ENCODE results near the gene MSI2.

The MSI2 gene

GRCh38 chr17:57453841-57454425, 197.6 kb downstream of the MSI2 start:
- no peak overlapping the region for H3K27ac ChIP-seq (ENCODE audit: low read depth, low read length)
- no peaks in the 10 kb centered on the region for H3K9me3 ChIP-seq (ENCODE audit: control insufficient read depth, insufficient read depth, low read length)
- no peak overlapping the region for H3K4me3 ChIP-seq (ENCODE audit: low read length)
- H3K9me2 ChIP-seq (replicated peaks; ENCODE audit: control insufficient read depth, low read length) = no peaks in the 10 kb centered on the region
- H3F3A ChIP-seq (ENCODE audit: control insufficient read depth, insufficient read depth) = 0 out of 2 replicates have a peak, but pooled peaks cover 3% of the 10 kb centered on the region
- no peaks in the 10 kb centered on the region for H4K20me1 ChIP-seq (ENCODE audit: control insufficient read depth, insufficient read depth, low read depth, low read length)
- peaks cover 4% of the 10 kb centered on the region for H3K79me2 ChIP-seq (ENCODE audit: control insufficient read depth, low read length)
- peaks cover 6% of the 10 kb centered on the region; the same call in 1 of the 2 replicates for H3K36me3 ChIP-seq (ENCODE audit: control insufficient read depth, low read length)
- TF ChIP-seq CTCF (IDR thresholded peaks at IDR 0.05; ENCODE audit: low read depth, low read length, poor library complexity, severe bottlenecking) (no peak), EZH2phosphoT487 (IDR thresholded peaks at IDR 0.05; ENCODE audit: borderline replicate concordance, low read length) (no peak)
- H3K4me2 ChIP-seq (ENCODE audit: low read length) = no peak overlapping the region
- no peaks in the 10 kb centered on the region for H3K27me3 ChIP-seq (ENCODE audit: control insufficient read depth, low read length)
- H3K4me1 ChIP-seq (ENCODE audit: control insufficient read depth, low read length) = peaks cover 11% of the 10 kb centered on the region

GRCh38 chr17:57454729-57455062, 198.4 kb downstream of the MSI2 start:
- Histone ChIP-seq H3F3A (ENCODE audit: control insufficient read depth, insufficient read depth) (no peaks in the 10 kb centered on the region), H3K4me1 (ENCODE audit: control insufficient read depth, low read length) (peaks cover 16% of the 10 kb centered on the region), H3K27me3 (ENCODE audit: control insufficient read depth, low read length) (no peaks in the 10 kb centered on the region), H3K36me3 (ENCODE audit: control insufficient read depth, low read length) (peaks cover 6% of the 10 kb centered on the region; the same call in 1 of the 2 replicates), H3K4me3 (ENCODE audit: low read length) (no peak overlapping the region), H3K27ac (ENCODE audit: low read depth, low read length) (no peak overlapping the region), H3K79me2 (ENCODE audit: control insufficient read depth, low read length) (peaks cover 9% of the 10 kb centered on the region), H3K9me3 (ENCODE audit: control insufficient read depth, insufficient read depth, low read length) (no peaks in the 10 kb centered on the region), H4K20me1 (ENCODE audit: control insufficient read depth, insufficient read depth, low read depth, low read length) (no peaks in the 10 kb centered on the region), H3K9me2 (replicated peaks; ENCODE audit: control insufficient read depth, low read length) (no peaks in the 10 kb centered on the region), H3K4me2 (ENCODE audit: low read length) (no peak overlapping the region)
- no peak for TF ChIP-seq CTCF (IDR thresholded peaks at IDR 0.05; ENCODE audit: low read depth, low read length, poor library complexity, severe bottlenecking)
- TF ChIP-seq EZH2phosphoT487 (IDR thresholded peaks at IDR 0.05; ENCODE audit: borderline replicate concordance, low read length) = no peak

GRCh38 chr17:57455063-57455914, 199.0 kb downstream of the MSI2 start:
- H3K36me3 ChIP-seq (ENCODE audit: control insufficient read depth, low read length) = peaks cover 6% of the 10 kb centered on the region; the same call in 1 of the 2 replicates
- H3K27me3 ChIP-seq (ENCODE audit: control insufficient read depth, low read length) = no peaks in the 10 kb centered on the region
- no peaks in the 10 kb centered on the region for H3F3A ChIP-seq (ENCODE audit: control insufficient read depth, insufficient read depth)
- no peaks in the 10 kb centered on the region for H3K9me3 ChIP-seq (ENCODE audit: control insufficient read depth, insufficient read depth, low read length)
- no peaks in the 10 kb centered on the region for H4K20me1 ChIP-seq (ENCODE audit: control insufficient read depth, insufficient read depth, low read depth, low read length)
- no peak overlapping the region for H3K27ac ChIP-seq (ENCODE audit: low read depth, low read length)
- no peak for TF ChIP-seq CTCF (IDR thresholded peaks at IDR 0.05; ENCODE audit: low read depth, low read length, poor library complexity, severe bottlenecking)
- no peak for TF ChIP-seq EZH2phosphoT487 (IDR thresholded peaks at IDR 0.05; ENCODE audit: borderline replicate concordance, low read length)
- H3K4me2 ChIP-seq (ENCODE audit: low read length) = no peak overlapping the region
- H3K79me2 ChIP-seq (ENCODE audit: control insufficient read depth, low read length) = peaks cover 9% of the 10 kb centered on the region
- no peaks in the 10 kb centered on the region for H3K9me2 ChIP-seq (replicated peaks; ENCODE audit: control insufficient read depth, low read length)
- H3K4me1 ChIP-seq (ENCODE audit: control insufficient read depth, low read length) = peaks cover 16% of the 10 kb centered on the region
- no peak overlapping the region for H3K4me3 ChIP-seq (ENCODE audit: low read length)

Data from DOHH2 (cell line).